Erythroblast (primary cell): ENCODE measurements around the gene NRP1.

ENCODE experiments used
- DNase-seq, 2 experiments: peaks; one replicate each; lab custom pipeline; 2025; lab: John Stamatoyannopoulos, UW
- GATA1 ChIP-seq: IDR thresholded peaks from 2 replicates; pipeline ENCODE4 v1.6.1; 2011; ENCODE audit warnings: low read depth, mild to moderate bottlenecking, control low read depth, low read length, moderate library complexity
- POLR2A ChIP-seq: IDR thresholded peaks from 2 replicates; pipeline ENCODE4 v1.6.1; 2011; ENCODE audit warnings: mild to moderate bottlenecking, low read length

Gene NRP1

GRCh38 chr10:33243703-33244102 lies 90.8 kb downstream of the NRP1 start:
- TF ChIP-seq GATA1 (no peak), POLR2A (no peak)

GRCh38 chr10:33242931-33243330 lies 91.5 kb downstream of the NRP1 start:
- no peak for DNase-seq
- TF ChIP-seq GATA1 (no peak), POLR2A (no peak)

More at GRCh38 chr10:33243703-33244102, 90.8 kb downstream of the NRP1 start:
- DNase-seq, result no peak

DNA sequence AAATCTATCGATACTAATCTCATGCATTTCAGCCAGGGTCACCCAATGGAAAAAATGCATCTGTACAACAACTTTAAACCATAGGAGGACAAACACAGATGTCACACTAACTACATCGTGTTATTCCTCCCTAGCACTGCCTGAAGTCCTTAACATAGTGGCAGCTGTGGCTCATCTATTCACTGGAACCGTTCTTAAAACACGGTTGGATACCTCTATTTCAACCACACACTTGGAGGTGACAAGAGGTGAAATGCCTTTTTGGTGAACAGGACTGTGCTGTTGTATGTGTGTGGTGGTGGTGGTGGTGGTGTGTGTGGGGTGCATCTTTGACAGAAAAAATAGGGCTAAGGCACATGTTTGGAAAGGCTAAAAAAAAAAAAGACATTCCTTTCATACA lies 93.1 kb downstream of the NRP1 start:
- TF ChIP-seq GATA1 (no peak), POLR2A (no peak)
- DNase-seq, result no peak

GRCh38 chr10:33240931-33241330 lies 93.5 kb downstream of the NRP1 start:
- DNase-seq, result no peak
- no peak for TF ChIP-seq GATA1

DNA sequence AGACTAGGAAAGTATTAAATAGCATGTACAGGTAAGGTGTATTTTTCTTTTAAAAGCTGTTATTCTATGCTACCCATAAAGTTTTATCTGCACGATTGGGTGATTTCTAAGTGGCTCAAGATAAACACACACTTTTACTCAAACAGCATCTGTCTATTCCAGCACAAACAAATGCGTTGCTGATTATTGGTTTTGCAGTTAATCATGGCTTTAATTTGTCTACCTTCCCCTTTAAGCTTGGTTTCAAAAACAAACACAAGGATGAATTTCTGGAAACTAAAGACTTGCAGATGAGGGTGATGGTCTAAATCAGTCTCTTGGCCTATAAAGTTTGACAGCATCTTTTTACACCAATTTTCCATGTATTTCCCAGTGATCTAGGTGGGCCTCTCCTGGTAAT lies 94.2 kb downstream of the NRP1 start:
- TF ChIP-seq POLR2A (no peak), GATA1 (no peak)
- DNase-seq, result no peak

DNA sequence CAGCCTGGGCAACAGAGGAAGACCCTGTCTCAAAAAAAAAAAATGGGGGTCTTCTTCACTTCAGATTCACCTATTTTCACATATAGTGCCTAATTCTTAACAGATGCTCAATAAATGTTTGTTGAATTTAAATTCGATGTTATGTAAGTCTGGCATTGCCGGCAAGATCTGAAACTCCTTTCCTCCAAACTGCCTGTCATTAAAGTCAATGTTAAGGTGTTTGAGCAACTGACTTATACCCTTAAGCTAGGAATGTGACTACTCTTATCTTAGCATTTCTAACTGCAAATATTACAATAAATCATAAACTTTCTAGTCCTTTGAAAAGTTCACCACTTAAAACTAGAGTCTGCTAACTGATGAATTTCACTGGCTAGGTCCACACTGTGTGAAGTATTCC lies 95.2 kb downstream of the NRP1 start:
- no peak for TF ChIP-seq POLR2A
- TF ChIP-seq GATA1, result no peak
- DNase-seq, result no peak

DNA sequence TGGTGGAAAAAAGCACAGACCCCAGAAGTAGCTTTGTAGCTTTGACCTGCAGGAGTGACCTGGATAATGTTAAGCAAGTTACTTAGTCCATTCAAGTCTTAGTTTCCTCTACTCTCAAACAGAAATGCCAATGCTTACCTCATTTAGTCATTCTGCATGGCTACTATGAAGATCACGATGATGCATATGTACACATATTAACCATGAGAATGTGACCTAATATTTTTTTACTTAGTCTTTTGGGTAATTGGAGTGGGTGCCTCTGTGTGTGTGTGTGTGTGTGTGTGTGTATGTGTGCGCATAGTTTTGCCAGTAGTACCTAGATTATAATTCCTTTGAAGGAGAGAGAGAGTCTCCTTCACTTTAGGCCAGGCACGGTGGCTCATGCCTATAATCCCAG lies 95.8 kb downstream of the NRP1 start:
- TF ChIP-seq POLR2A (no peak), GATA1 (no peak)
- DNase-seq, result no peak

- no peak for TF ChIP-seq POLR2A
- no peak for TF ChIP-seq GATA1
- DNase-seq, result no peak
Observed at GRCh38 chr10:33237736-33238624, 96.5 kb downstream of the NRP1 start.

DNA sequence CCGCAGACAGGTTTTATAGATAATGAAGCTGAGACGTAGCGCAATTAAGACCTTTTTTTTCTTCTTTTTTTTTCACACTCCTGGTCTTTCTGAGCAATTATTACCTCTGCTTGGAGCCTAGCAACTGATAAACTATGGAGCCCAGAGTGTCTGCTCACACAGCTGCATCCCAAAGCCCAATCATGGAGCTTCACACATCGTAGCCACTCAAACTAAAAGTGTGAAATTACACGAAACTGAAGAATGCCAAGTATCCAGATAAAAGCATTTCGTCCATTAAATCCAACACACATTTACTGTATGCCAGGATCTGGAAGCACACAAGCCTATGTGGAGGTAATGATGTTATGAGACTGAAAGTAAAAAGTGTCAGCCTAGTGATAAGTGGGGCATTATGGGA lies 97.6 kb downstream of the NRP1 start:
- no peak for DNase-seq
- TF ChIP-seq GATA1, result no peak
- no peak for TF ChIP-seq POLR2A

- TF ChIP-seq GATA1 (no peak), POLR2A (no peak)
- DNase-seq, result no peak
Observed at GRCh38 chr10:33235951-33236350, 98.5 kb downstream of the NRP1 start.

GRCh38 chr10:33235251-33235884 lies 99.1 kb downstream of the NRP1 start:
- TF ChIP-seq POLR2A, result no peak
- TF ChIP-seq GATA1, result no peak
- no peak for DNase-seq

DNA sequence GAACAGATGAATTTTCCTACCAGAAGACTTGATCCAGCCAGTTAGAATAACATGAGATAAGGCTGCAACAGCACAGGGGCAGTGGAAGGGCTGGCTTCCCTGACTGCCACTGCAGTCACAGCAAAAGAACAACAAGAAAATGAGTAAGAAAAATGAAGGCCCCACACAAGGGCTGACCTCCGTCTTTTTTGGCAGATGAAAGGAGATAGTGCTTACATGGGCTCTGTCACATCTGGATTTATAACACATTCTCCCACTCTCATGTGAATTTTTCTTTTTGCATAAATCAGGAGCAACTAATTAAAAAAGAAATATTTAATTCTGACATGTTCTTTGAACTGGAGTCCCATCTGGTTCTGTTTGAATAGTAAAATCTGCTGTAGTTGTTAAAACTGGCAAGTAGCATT lies 99.6 kb downstream of the NRP1 start:
- no peak for TF ChIP-seq GATA1
- no peak for TF ChIP-seq POLR2A
- DNase-seq, result no peak

GRCh38 chr10:33233635-33234034 lies 100.8 kb downstream of the NRP1 start:
- DNase-seq, result no peak
- no peak for TF ChIP-seq GATA1
- no peak for TF ChIP-seq POLR2A

- TF ChIP-seq GATA1 (no peak), POLR2A (no peak)
- DNase-seq, result no peak
Observed at GRCh38 chr10:33233221-33233620, 101.2 kb downstream of the NRP1 start.
